DOHH2 (cell line): ENCODE data around the gene MST1.

Source experiments
- H3F3A ChIP-seq: fragments of 200-600 bp; sonication (generic), shearing (Covaris generic); 2 replicates; pipeline ENCODE4 v1.6.0; 2016; ENCODE audit warnings: antibody characterized with exemption, mild to moderate bottlenecking; ENCODE audit not compliant: control insufficient read depth, insufficient read depth
- H3K27ac ChIP-seq: fragments of 200-600 bp; sonication (generic); 2 replicates; pipeline ENCODE4 v1.5.1; 2014; ENCODE audit warnings: low read depth, mild to moderate bottlenecking, low read length, moderate library complexity
- H3K27me3 ChIP-seq: fragments of 200-600 bp; sonication (generic); 2 replicates; pipeline ENCODE4 v1.6.1; 2014; ENCODE audit warnings: mild to moderate bottlenecking, low read length, mixed read lengths; ENCODE audit not compliant: control insufficient read depth
- H3K36me3 ChIP-seq: fragments of 200-600 bp; sonication (generic); 2 replicates; pipeline ENCODE4 v1.6.1; 2014; ENCODE audit warnings: mild to moderate bottlenecking, low read length, moderate library complexity, mixed read lengths; ENCODE audit not compliant: control insufficient read depth
- H3K4me1 ChIP-seq: fragments of 200-600 bp; sonication (generic); 2 replicates; pipeline ENCODE4 v1.6.1; 2014; ENCODE audit warnings: mild to moderate bottlenecking, low read length, mixed read lengths; ENCODE audit not compliant: control insufficient read depth
- H3K4me2 ChIP-seq: fragments of 200-600 bp; sonication (generic); 2 replicates; pipeline ENCODE4 v1.6.0; 2014; ENCODE audit warnings: mild to moderate bottlenecking, low read length, moderate library complexity
- H3K4me3 ChIP-seq: fragments of 200-600 bp; sonication (generic); 2 replicates; pipeline ENCODE4 v1.5.1; 2014; ENCODE audit warnings: mild to moderate bottlenecking, low read length, mixed read lengths
- H3K79me2 ChIP-seq: fragments of 200-600 bp; sonication (generic); 2 replicates; pipeline ENCODE4 v1.6.1; 2014; ENCODE audit warnings: mild to moderate bottlenecking, low read length, mixed read lengths; ENCODE audit not compliant: control insufficient read depth
- H3K9me2 ChIP-seq: fragments of 200-600 bp; sonication (generic); replicated peaks from 2 replicates; pipeline ENCODE4 v1.6.1; 2014; ENCODE audit warnings: mild to moderate bottlenecking, low read length, mixed read lengths; ENCODE audit not compliant: control insufficient read depth
- H3K9me3 ChIP-seq: fragments of 200-600 bp; sonication (generic); 2 replicates; pipeline ENCODE4 v1.6.1; 2014; ENCODE audit warnings: antibody characterized with exemption, low read length, mixed read lengths; ENCODE audit not compliant: control insufficient read depth, insufficient read depth
- H4K20me1 ChIP-seq: fragments of 200-600 bp; sonication (generic); 2 replicates; pipeline ENCODE4 v1.6.0; 2014; ENCODE audit warnings: low read depth, mild to moderate bottlenecking, antibody characterized with exemption, low read length, moderate library complexity; ENCODE audit not compliant: control insufficient read depth, insufficient read depth
- CTCF ChIP-seq: fragments of 200-600 bp; sonication (generic); IDR thresholded peaks from one replicate; pipeline ENCODE4 v1.5.1; 2014; ENCODE audit warnings: antibody characterized with exemption, mild to moderate bottlenecking, low read depth, low read length; ENCODE audit not compliant: poor library complexity, severe bottlenecking
- EZH2phosphoT487 ChIP-seq: fragments of 200-600 bp; sonication (generic); IDR thresholded peaks from 2 replicates; pipeline ENCODE4 v1.6.1; 2017; ENCODE audit warnings: borderline replicate concordance, mild to moderate bottlenecking, antibody characterized with exemption, low read length, moderate library complexity, mixed read lengths

Gene MST1

GRCh38 chr3:49652218-49652902 is 36.9 kb downstream of the MST1 start:
- Histone ChIP-seq H3F3A (no peaks in the 10 kb centered on the region), H3K79me2 (no peaks in the 10 kb centered on the region), H4K20me1 (no peaks in the 10 kb centered on the region), H3K9me2 (no peaks in the 10 kb centered on the region), H3K4me2 (no peak overlapping the region), H3K36me3 (no peaks in the 10 kb centered on the region), H3K4me3 (no peak overlapping the region), H3K27ac (no peak overlapping the region), H3K4me1 (peaks cover 18% of the 10 kb centered on the region), H3K27me3 (no peaks in the 10 kb centered on the region), H3K9me3 (no peaks in the 10 kb centered on the region)
- no peak for TF ChIP-seq CTCF
- TF ChIP-seq EZH2phosphoT487, result no peak

- TF ChIP-seq CTCF (no peak), EZH2phosphoT487 (no peak)
Observed at GRCh38 chr3:49650637-49651036, 38.6 kb downstream of the MST1 start.

GRCh38 chr3:49650177-49650576 is 39.1 kb downstream of the MST1 start:
- Histone ChIP-seq H4K20me1 (no peaks in the 10 kb centered on the region), H3K4me1 (peaks cover 5% of the 10 kb centered on the region; the same call in 1 of the 2 replicates), H3K36me3 (no peaks in the 10 kb centered on the region), H3K27ac (no peak overlapping the region), H3F3A (no peaks in the 10 kb centered on the region), H3K27me3 (0 out of 2 replicates have a peak, but pooled peaks cover 2% of the 10 kb centered on the region), H3K79me2 (no peaks in the 10 kb centered on the region), H3K4me3 (no peak overlapping the region), H3K9me2 (no peaks in the 10 kb centered on the region), H3K9me3 (no peaks in the 10 kb centered on the region), H3K4me2 (no peak overlapping the region)
- TF ChIP-seq EZH2phosphoT487 (no peak), CTCF (no peak)

More at GRCh38 chr3:49650637-49651036, 38.6 kb downstream of the MST1 start:
- H4K20me1 ChIP-seq, result no peaks in the 10 kb centered on the region
- H3K79me2 ChIP-seq, result no peaks in the 10 kb centered on the region
- H3K27me3 ChIP-seq, result 0 out of 2 replicates have a peak, but pooled peaks cover 2% of the 10 kb centered on the region
- no peaks in the 10 kb centered on the region for H3K36me3 ChIP-seq
- no peak overlapping the region for H3K4me3 ChIP-seq
- no peaks in the 10 kb centered on the region for H3K9me2 ChIP-seq
- H3F3A ChIP-seq, result no peaks in the 10 kb centered on the region
- H3K4me2 ChIP-seq, result no peak overlapping the region
- no peak overlapping the region for H3K27ac ChIP-seq
- H3K4me1 ChIP-seq, result peaks cover 5% of the 10 kb centered on the region; the same call in 1 of the 2 replicates
- H3K9me3 ChIP-seq, result no peaks in the 10 kb centered on the region
